Mesenchymal stem cell (in vitro differentiated cells and primary cell): ENCODE measurements around the gene ZSWIM4. TPM values are rescaled to one million over a fixed set of nuclear protein-coding genes. Genes with fewer than 3 reads are reported as not detected.
A peak's percentile ranks its signal among the peaks of the same experiment; 100 is the strongest.

Experiments used
- small RNA-seq: library from polyadenylated mRNA; stranded (forward); fragments of <200 nt; extraction: miRNeasy Mini kit (QIAGEN cat#:217004); gene quantifications from one replicate; pipeline ENCODE3, GENCODE V24; 2013; ENCODE audit warnings: low read depth

Gene ZSWIM4

Small RNA genes within 50 kb of the gene (small RNA-seq; reads per million reads assigned to genes)
- gene MIR181C (720 reads per million, percentile 97 among the genes with 10 or more reads in this experiment), gene MIR181D (580 reads per million, percentile 96 among the genes with 10 or more reads in this experiment), gene RN7SL619P (not detected)
